ENCODE measurements around the gene CERT1. TPM values are rescaled to one million over a fixed set of nuclear protein-coding genes. Genes with fewer than 3 reads are reported as not detected.

Gene CERT1
- total and polyA plus RNA-seq, 2 donors (not counting 3 experiments of a cell fraction or from before 2014, with no cell fraction given) = 8.0 to 21.3 TPM

DNA sequence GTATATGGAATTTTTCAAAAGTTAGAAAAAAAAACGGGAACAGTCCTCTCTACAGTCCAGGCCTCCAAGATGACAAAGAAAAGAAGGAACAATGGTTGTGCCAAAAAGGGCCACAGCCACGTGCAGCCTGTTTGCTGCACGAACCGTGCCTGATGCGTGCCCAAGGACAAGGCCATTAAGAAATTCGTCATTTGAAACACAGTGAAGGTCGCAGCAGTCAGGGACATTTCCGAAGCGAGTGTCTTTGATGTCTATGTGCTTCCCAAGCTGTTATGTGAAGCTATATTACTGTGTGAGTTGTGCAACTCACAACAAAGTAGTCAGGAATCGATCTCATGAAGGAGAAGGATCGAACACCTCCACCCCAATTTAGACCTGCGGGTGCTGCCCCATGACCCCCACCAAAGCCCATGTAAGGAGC lies 137.0 kb downstream of the CERT1 start:
- Histone ChIP-seq H2AFZ (ENCODE audit: low read depth, low read length) (no peak overlapping the region), H3K4me1 (ENCODE audit: control insufficient read depth, extremely low read depth, insufficient read depth, low read length) (no peaks in the 10 kb centered on the region), H3K4me3 (replicated peaks in 1 of 3; ENCODE audit: insufficient read depth in 1 of 3, low read depth in 1 of 3, low read length in 3 of 3) (no peak overlapping the region), H3K27me3 (ENCODE audit: control insufficient read depth in 2 of 2, insufficient read depth in 2 of 2, low read length in 2 of 2) (no peaks in the 10 kb centered on the region), H4K20me1 (replicated peaks; ENCODE audit: control insufficient read depth, extremely low read depth, insufficient read depth, low read length) (no peaks in the 10 kb centered on the region), H3K9me3 (replicated peaks; ENCODE audit: control insufficient read depth, insufficient read depth, low read length) (no peaks in the 10 kb centered on the region), H3K36me3 (ENCODE audit: control insufficient read depth in 2 of 2, extremely low read depth in 1 of 2, insufficient read depth in 2 of 2, low read length in 2 of 2) (peaks cover 0 to 2% of the 10 kb centered on the region in 2 experiments), H3K27ac (ENCODE audit: insufficient read depth, low read depth, low read length) (no peak overlapping the region), H3K4me2 (ENCODE audit: insufficient read depth, low read length) (no peak overlapping the region), H3K9ac (replicated peaks; ENCODE audit: extremely low read depth, insufficient read depth, low read length) (no peak overlapping the region), H3K79me2 (ENCODE audit: control insufficient read depth, insufficient read depth, low read length) (no peaks in the 10 kb centered on the region), H3K9me1 (replicated peaks; ENCODE audit: control insufficient read depth, extremely low read depth, insufficient read depth, low read length) (no peaks in the 10 kb centered on the region)
- ChIA-PET POLR2A (no interaction called here), CTCF (interaction anchor here (1.7 to 3.4 kb wide), 2 partner anchors 13 to 306 kb away, joined by 4 to 9 read pairs; no protein-coding TSS in a partner anchor)
- no TSS peak for BruUV-seq (replicated peaks)
- TF ChIP-seq JUN (IDR thresholded peaks at IDR 0.05; ENCODE audit: borderline replicate concordance, insufficient read depth, insufficient read length, low read depth) (no peak), GATA2 (IDR thresholded peaks at IDR 0.05; ENCODE audit: insufficient read depth, insufficient read length, low read depth, low read length) (no peak), MYC (IDR thresholded peaks at IDR 0.05; ENCODE audit: low read depth, low read length) (no peak), POLR2AphosphoS5 (IDR thresholded peaks at IDR 0.05; ENCODE audit: insufficient read depth, low read depth, low read length) (no peak), POLR2A (IDR thresholded peaks at IDR 0.05; ENCODE audit: low read depth, low read length) (no peak), EZH2 (IDR thresholded peaks at IDR 0.05; ENCODE audit: borderline replicate concordance, low read depth, low read length, severe bottlenecking) (no peak), FOS (IDR thresholded peaks at IDR 0.05; ENCODE audit: borderline replicate concordance, insufficient read depth, low read length) (no peak), MAX (IDR thresholded peaks at IDR 0.05; ENCODE audit: insufficient read depth, insufficient read length) (no peak)
- TF ChIP-seq, protein P1, sequence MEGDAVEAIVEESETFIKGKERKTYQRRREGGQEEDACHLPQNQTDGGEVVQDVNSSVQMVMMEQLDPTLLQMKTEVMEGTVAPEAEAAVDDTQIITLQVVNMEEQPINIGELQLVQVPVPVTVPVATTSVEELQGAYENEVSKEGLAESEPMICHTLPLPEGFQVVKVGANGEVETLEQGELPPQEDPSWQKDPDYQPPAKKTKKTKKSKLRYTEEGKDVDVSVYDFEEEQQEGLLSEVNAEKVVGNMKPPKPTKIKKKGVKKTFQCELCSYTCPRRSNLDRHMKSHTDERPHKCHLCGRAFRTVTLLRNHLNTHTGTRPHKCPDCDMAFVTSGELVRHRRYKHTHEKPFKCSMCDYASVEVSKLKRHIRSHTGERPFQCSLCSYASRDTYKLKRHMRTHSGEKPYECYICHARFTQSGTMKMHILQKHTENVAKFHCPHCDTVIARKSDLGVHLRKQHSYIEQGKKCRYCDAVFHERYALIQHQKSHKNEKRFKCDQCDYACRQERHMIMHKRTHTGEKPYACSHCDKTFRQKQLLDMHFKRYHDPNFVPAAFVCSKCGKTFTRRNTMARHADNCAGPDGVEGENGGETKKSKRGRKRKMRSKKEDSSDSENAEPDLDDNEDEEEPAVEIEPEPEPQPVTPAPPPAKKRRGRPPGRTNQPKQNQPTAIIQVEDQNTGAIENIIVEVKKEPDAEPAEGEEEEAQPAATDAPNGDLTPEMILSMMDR (IDR thresholded peaks at IDR 0.05; ENCODE audit: extremely low read depth in 1 of 2, insufficient read depth in 1 of 2, low read depth in 1 of 2, low read length in 2 of 2) = no peak
- intact Hi-C loops (cut with micrococcal nuclease) (no loop called here), dilution Hi-C loops (cut with MboI; ENCODE audit: extremely low pct_ligation_motif_present, low sequenced_read_pairs) (no loop called here)
- FAIRE-seq (no peak), DNase-seq (ENCODE audit: low read depth, low spot score) (no peak)

Measured in endothelial cell of umbilical vein (primary cell).